Gastrocnemius medialis (tissue), 4 donors: ENCODE measurements around the gene CYB561A3. TPM values are rescaled to one million over a fixed set of nuclear protein-coding genes. Genes with fewer than 3 reads are reported as not detected.

Experiments used
- ATAC-seq, 2 donors: fragments of 150-250 bp; one replicate each; pipeline ENCODE4 v1.9.1; 2016
- DNase-seq, 2 donors: peaks; one replicate each; pipeline ENCODE4 v3.0.0-alpha.2; 2019
- H3K27ac ChIP-seq, 4 donors: fragments of 200-600 bp; sonication (generic); 1 replicate in 1 of 4; 2 replicates in 3 of 4; pipeline ENCODE4 v1.5.1; 2016 to 2018; ENCODE audit warnings: mild to moderate bottlenecking in 2 of 4, moderate library complexity in 1 of 4
- H3K27me3 ChIP-seq, 3 donors: fragments of 200-600 bp; sonication (generic) in 2 of 3; 1 replicate in 1 of 3; 2 replicates in 2 of 3; pipeline versions ENCODE4 v1.5.1 to v1.6.0; 2016 to 2019; ENCODE audit warnings: mild to moderate bottlenecking in 1 of 3, moderate library complexity in 1 of 3
- H3K36me3 ChIP-seq, 2 donors: fragments of 200-600 bp; sonication (generic) in 1 of 2; one replicate each; pipeline ENCODE4 v1.5.1; 2017 to 2018
- H3K4me1 ChIP-seq, 2 donors: fragments of 200-600 bp; sonication (generic) in 1 of 2; one replicate each; pipeline ENCODE4 v1.5.1; 2016 to 2017; ENCODE audit warnings: mild to moderate bottlenecking in 2 of 2
- H3K4me3 ChIP-seq, 4 donors: fragments of 200-600 bp; sonication (generic) in 3 of 4; 1 replicate in 1 of 4; 2 replicates in 3 of 4; pipeline ENCODE4 v1.5.1; 2016 to 2019; ENCODE audit warnings: mild to moderate bottlenecking in 2 of 4
- H3K9me3 ChIP-seq, 3 donors: fragments of 200-600 bp; sonication (generic) in 2 of 3; 1 replicate in 1 of 3; 2 replicates in 2 of 3; pipeline ENCODE4 v1.5.1; 2016 to 2019
- POLR2A ChIP-seq, 2 donors: fragments of 450-650 bp; IDR thresholded peaks; one replicate each; pipeline ENCODE4 v1.6.1; 2017; ENCODE audit warnings: antibody characterized with exemption in 2 of 2, mild to moderate bottlenecking in 2 of 2, moderate library complexity in 2 of 2
- in situ Hi-C, 4 donors: fragments of 200-750 bp; cut with MboI; loops; one replicate each; pipeline versions ENCODE4 v1.15.0 to v1.8.0; 2017; ENCODE audit warnings: low sequenced_read_pairs in 4 of 4
- intact Hi-C: fragments of 100-400 bp; cut with DNase I; formaldehyde crosslinking; loops from one replicate; pipeline ENCODE4 v1.15.1; 2023; ENCODE audit warnings: low total_unique reads
- total RNA-seq, 4 donors: library from RNA; depleted of rRNA; stranded (reverse); fragments of >200 nt; gene quantifications; one replicate each; pipeline versions ENCODE4 v1.1.0 to v1.2.3, GENCODE V29; 2016
- TF ChIP-seq, protein P1 (sequence below), 5 experiments: fragments of 450-650 bp in 3 of 5; fragments of 200-600 bp in 2 of 5; sonication (generic) in 2 of 5; IDR thresholded peaks in 4 of 5; conservative IDR thresholded peaks in 1 of 5; 1 replicate in 4 of 5; 2 replicates in 1 of 5; pipeline ENCODE4 v1.5.1; 2016 to 2019; ENCODE audit warnings: antibody characterized with exemption in 5 of 5, mild to moderate bottlenecking in 3 of 5, moderate library complexity in 3 of 5

The CYB561A3 gene
- total RNA-seq, 4 donors from 2014 or later = 23.7 to 56.6 (median 26.4) TPM

DNA sequence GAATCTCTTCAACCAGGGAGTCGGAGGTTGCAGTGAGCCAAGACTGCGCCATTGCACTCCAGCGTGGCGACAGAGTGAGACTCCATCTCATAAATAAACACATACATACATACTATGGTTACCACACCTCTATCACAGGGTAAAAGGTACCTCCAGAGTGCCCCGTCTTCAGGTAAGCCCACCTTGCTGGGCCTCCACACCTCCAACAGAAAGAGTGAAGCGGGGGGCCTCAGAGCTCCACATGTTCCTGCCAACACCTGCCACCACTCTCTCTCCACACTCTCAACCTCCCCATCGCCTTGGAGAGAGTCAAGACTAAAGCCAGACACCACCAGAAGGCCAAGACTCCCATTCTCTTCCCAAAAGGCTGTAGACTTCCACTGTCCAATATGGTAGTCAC is 56.3 kb downstream of the CYB561A3 start:
- Histone ChIP-seq H3K4me3 (no peak overlapping the region), H3K36me3 (peaks cover 3 to 95% of the 10 kb centered on the region in 2 donors), H3K27me3 (no peaks in the 10 kb centered on the region), H3K4me1 (no peaks in the 10 kb centered on the region), H3K9me3 (no peaks in the 10 kb centered on the region), H3K27ac (no peak overlapping the region)
- in situ Hi-C loops = no loop called here
- ATAC-seq (no peak), DNase-seq (no peak)
- no peak for TF ChIP-seq POLR2A (IDR thresholded peaks at IDR 0.05)
- TF ChIP-seq, protein P1, sequence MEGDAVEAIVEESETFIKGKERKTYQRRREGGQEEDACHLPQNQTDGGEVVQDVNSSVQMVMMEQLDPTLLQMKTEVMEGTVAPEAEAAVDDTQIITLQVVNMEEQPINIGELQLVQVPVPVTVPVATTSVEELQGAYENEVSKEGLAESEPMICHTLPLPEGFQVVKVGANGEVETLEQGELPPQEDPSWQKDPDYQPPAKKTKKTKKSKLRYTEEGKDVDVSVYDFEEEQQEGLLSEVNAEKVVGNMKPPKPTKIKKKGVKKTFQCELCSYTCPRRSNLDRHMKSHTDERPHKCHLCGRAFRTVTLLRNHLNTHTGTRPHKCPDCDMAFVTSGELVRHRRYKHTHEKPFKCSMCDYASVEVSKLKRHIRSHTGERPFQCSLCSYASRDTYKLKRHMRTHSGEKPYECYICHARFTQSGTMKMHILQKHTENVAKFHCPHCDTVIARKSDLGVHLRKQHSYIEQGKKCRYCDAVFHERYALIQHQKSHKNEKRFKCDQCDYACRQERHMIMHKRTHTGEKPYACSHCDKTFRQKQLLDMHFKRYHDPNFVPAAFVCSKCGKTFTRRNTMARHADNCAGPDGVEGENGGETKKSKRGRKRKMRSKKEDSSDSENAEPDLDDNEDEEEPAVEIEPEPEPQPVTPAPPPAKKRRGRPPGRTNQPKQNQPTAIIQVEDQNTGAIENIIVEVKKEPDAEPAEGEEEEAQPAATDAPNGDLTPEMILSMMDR (IDR thresholded peaks at IDR 0.05 in 4 of 5, conservative IDR thresholded peaks at IDR 0.05 in 1 of 5) = no peak
- intact Hi-C loops = no loop called here

DNA sequence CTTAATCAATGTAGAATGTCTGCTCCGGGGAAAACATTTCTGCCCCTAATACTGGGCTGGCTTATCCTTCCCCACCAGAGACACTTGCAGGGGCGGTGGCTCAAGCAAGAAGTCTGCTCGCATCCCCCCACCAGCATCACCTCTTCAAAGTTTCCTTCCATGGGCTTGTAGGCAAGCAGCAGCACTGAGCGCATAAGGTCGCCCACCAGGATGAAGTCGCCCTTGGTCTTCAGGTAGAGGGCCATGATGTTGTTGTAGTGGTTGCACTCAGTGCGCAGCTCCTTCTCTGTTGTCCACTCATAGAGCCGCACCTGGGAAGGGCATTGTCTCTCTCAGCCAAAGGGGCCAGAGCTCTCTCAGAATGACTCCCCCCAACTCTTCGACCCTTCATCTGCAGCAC is 58.0 kb downstream of the CYB561A3 start:
- Histone ChIP-seq H3K27ac (no peak overlapping the region), H3K36me3 (peaks cover 0 to 93% of the 10 kb centered on the region in 2 donors), H3K4me3 (no peak overlapping the region), H3K27me3 (no peaks in the 10 kb centered on the region), H3K4me1 (no peaks in the 10 kb centered on the region), H3K9me3 (no peaks in the 10 kb centered on the region)
- DNase-seq (no peak), ATAC-seq (no peak)
- TF ChIP-seq, protein P1 (IDR thresholded peaks at IDR 0.05 in 4 of 5, conservative IDR thresholded peaks at IDR 0.05 in 1 of 5) = no peak
- no peak for TF ChIP-seq POLR2A (IDR thresholded peaks at IDR 0.05)
- intact Hi-C loops = no loop called here
- in situ Hi-C loops = no loop called here

DNA sequence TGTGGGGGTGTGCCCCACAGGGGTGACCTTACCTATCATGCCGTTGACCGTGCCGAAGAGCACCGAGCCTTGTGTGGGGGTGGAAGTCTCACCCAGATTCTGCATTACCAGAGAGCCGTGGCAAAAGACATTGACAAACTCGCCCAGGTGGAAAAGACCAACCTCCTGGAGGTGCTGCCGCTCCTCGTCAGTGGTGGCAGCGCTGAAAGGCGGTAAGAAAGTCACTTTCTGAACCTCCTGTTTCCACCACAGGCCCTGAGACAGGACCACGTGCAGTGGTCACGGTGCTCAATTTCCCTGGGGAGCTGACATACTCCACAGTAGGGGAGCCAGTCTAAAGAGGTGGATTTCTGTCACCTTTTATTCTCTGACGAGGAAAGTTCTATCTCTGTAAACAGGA is 59.1 kb downstream of the CYB561A3 start:
- H3K36me3 ChIP-seq = peaks cover 0 to 82% of the 10 kb centered on the region in 2 donors
- DNase-seq = no peak
- ATAC-seq = no peak
- no peaks in the 10 kb centered on the region for H3K9me3 ChIP-seq
- no peak overlapping the region for H3K4me3 ChIP-seq
- no peak overlapping the region for H3K27ac ChIP-seq
- no peaks in the 10 kb centered on the region for H3K27me3 ChIP-seq
- intact Hi-C loops (no loop called here), in situ Hi-C loops (no loop called here)
- TF ChIP-seq, protein P1 (IDR thresholded peaks at IDR 0.05 in 4 of 5, conservative IDR thresholded peaks at IDR 0.05 in 1 of 5) = no peak
- TF ChIP-seq POLR2A (IDR thresholded peaks at IDR 0.05) = no peak
- H3K4me1 ChIP-seq = peaks cover 0 to 5% of the 10 kb centered on the region in 2 donors

Other genes with a start within 250 kb of the CYB561A3 start
- 10 to 100 TPM; 17.7 to 27.1 (median 23.5) TPM for gene VPS37C, start 200.5 kb downstream of the CYB561A3 start, total RNA-seq
- not detected for gene PGA3, start 158.4 kb downstream of the CYB561A3 start, total RNA-seq
- 1 to 10 TPM in 2 of 4 donors, not detected in 2; 1.6 to 1.9 TPM for gene PGA4, start 139.5 kb downstream of the CYB561A3 start, total RNA-seq
- gene PGA5, start 120.7 kb downstream of the CYB561A3 start, total RNA-seq = not detected
- gene VWCE, start 66.6 kb downstream of the CYB561A3 start, total RNA-seq = 1 to 10 TPM in 1 of 4 donors, under 1 TPM in 3; 0.31 to 1.5 (median 0.67) TPM
- gene DDB1, start 28.8 kb downstream of the CYB561A3 start, total RNA-seq = 100 to 1,000 TPM; 175 to 215 (median 189) TPM
- 10 to 100 TPM in 3 of 4 donors, 1 to 10 TPM in 1; 6.7 to 14.8 (median 11.8) TPM for gene TKFC, start 28.7 kb downstream of the CYB561A3 start, total RNA-seq
- 10 to 100 TPM in 3 of 4 donors, 1 to 10 TPM in 1; 9.4 to 18.4 (median 13.9) TPM for gene TMEM138, start 492 bp upstream of the CYB561A3 start, total RNA-seq
- gene TMEM216, start 30.7 kb upstream of the CYB561A3 start, total RNA-seq = 1 to 10 TPM; 2.6 to 8.5 (median 5.2) TPM
- 100 to 1,000 TPM in 1 of 4 donors, 10 to 100 TPM in 3; 38.9 to 180 (median 42.5) TPM for gene CPSF7, start 68.1 kb upstream of the CYB561A3 start, total RNA-seq
- 10 to 100 TPM; 32.1 to 84.4 (median 53.8) TPM for gene SDHAF2, start 68.2 kb upstream of the CYB561A3 start, total RNA-seq
- 1 to 10 TPM in 1 of 4 donors, under 1 TPM in 1, not detected in 2; 0.13 to 1.0 TPM for gene LRRC10B, start 146.9 kb upstream of the CYB561A3 start, total RNA-seq
- gene SYT7, start 219.2 kb upstream of the CYB561A3 start, total RNA-seq = 1 to 10 TPM in 2 of 4 donors, under 1 TPM in 2; 0.68 to 4.9 (median 1.4) TPM